HG02798 (cell line): ENCODE data around the gene PISD.

Source experiments
- ATAC-seq: cut with Tn5 transposase; IDR thresholded peaks from one replicate; pipeline ENCODE4 v1.9.1; 2021; ENCODE audit warnings: mild to moderate bottlenecking; ENCODE audit not compliant: unreplicated experiment, poor library complexity

The PISD gene

DNA sequence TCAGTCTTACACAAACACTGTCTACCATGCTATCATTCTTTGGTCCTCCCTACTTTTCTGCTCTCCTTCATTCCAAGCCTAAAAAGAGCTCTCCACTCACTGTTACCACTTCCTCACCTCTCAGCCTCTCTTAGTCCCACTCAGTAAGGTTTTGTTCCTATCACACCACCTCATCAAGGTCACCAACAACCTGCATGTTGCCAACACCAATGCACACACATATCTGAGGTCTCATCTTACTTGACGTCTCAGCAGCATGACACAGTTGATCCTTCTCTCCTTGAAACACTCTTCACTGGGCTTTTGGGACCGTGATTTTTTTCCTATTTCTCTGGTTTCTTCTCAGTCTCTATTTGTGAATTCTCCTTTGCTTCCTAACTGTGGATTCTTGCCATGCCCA is 8.1 kb downstream of the PISD start:
- ATAC-seq: no peak

DNA sequence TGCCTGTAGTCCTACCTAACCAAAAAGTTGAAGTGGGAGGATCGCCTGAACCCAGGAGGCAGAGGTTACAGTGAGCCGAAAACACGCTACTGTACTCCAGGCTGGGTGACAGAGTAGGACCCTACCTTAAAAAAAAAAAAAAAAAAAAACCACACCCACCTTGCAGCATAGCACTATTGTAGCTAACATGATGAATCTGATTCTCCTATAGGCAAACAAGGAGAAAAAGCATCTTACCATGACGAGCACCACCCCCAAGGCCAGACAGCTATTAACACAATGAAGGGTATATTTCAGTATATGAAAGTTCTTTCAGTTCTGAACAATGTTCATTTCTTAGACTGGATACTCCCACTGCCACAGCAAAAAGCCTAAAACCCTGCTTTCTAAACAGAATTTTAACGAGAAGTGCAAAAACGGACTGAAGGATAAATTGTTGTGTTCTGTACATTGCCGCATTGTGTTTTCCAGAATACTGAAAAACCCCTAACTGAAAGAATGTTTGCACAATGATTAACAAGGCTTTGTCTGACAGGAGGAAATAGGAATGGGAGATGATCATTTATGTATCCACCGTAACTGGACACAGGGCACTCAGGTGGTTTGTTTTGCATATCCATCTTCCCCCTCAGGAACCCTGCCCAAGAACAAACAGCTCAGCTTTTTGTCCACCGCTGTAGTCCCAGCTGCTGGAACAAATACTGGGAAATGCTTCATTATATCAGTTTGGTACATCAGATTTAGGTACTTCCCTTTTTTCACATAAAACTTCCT is 8.9 kb downstream of the PISD start:
- ATAC-seq: no peak

DNA sequence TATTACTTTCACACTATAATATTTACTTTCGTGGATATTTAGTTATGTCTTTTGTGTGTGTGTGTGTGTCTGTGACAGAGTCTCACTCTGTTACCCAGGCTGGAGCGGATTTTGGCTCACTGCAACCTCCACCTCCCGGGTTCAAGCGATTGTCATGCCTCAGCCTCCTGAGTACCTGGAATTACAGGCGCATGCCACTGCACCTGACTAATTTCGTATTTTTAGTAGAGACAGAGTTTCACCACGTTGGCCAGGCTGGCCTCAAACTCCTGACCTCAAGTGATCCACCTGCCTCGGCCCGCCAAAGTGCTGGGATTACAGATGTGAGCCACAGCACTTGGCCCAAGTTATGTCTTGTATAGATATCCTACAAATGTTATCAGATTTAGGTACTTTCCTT is 9.9 kb downstream of the PISD start:
- ATAC-seq: no peak

DNA sequence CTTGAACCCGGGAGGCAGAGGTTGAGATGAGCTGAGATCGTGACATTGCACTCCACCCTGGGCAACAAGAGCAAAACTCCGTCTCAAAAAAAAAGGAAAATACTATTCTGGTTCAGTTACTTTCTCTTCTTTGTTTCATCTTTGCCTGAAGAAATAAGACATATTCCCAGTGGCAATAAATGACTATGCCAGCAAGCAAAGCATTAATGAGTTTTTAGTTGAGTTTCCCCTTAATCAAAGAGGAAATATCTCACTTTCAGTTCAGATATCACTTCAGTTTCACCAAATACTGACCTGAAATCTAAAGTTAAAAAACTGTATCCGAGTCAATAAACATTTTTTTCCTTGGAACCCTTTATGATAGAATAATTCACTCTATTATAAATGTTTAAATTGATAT is 10.4 kb downstream of the PISD start:
- ATAC-seq: no peak

DNA sequence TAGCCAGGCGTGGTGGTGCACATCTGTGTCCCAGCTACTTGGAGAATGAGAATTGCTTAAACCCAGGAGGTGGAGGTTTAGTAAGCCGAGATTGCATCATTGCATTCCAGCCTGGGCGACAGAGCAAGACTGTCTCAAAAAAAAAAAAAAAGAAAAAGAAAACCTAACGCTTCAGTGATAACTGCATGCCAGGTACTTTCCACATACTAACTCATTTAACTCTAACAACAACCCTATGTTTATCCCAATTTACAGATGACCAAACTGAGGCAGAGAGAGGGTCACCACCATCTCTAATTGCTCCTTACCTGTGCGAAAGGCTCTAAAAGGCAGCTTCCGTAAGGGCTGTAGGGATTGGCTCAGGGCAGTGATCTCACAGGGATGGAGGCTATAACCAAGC is 11.6 kb downstream of the PISD start:
- no peak for ATAC-seq

DNA sequence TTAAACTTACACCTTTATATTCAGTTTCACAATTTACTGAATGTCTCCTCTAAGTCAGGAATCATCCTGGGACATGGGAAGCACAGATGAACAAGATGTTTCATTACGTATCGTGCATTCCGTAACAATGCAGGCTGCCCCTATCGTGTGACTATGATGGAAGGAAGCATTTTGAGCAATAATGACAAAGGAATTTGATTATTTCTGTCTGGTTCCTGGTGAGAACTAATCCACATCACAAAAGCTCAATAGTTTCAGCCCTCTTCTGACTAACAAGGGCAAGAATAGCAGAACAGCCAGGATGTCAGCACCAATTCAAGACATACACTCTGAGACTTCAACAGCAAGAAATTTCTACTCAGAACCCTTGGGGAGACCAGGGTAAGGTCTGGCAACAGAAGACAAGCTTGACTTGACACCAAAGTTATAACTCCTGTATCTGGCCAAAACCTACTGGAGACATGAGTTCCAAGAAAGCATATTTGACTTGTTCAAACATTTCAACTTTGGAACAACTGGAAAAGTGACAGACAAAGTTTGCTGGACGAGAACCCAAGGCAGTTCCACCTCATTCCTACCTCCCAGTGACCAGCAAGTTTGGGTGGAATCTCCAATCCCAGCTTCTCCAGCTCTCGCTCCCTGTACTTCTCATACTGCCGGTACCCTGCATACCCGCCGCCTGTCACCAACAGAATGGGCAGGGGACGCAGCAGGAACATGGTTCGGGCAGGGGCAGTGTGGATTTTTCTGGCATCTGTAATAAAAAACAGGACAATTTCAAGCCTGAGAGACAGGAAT is 14.3 kb downstream of the PISD start:
- ATAC-seq: no peak

DNA sequence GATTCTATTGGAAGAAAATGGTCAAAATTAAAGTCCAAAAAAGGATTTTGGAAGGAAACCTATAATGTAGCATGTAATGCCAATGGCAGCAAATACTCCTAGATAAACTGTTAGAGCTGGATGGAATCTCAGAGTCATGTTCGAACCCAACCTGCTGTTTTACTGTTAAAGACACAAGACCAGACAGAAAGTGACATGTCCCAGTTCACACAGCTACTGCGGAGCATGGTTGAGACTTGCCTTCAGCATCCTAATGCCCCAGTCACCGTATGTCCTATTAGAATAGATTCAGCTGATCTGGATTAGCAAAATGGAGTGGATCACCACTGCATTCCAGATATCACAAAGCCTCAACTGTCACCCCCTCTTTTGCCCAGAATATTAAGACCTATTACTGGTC is 14.9 kb downstream of the PISD start:
- no peak for ATAC-seq

DNA sequence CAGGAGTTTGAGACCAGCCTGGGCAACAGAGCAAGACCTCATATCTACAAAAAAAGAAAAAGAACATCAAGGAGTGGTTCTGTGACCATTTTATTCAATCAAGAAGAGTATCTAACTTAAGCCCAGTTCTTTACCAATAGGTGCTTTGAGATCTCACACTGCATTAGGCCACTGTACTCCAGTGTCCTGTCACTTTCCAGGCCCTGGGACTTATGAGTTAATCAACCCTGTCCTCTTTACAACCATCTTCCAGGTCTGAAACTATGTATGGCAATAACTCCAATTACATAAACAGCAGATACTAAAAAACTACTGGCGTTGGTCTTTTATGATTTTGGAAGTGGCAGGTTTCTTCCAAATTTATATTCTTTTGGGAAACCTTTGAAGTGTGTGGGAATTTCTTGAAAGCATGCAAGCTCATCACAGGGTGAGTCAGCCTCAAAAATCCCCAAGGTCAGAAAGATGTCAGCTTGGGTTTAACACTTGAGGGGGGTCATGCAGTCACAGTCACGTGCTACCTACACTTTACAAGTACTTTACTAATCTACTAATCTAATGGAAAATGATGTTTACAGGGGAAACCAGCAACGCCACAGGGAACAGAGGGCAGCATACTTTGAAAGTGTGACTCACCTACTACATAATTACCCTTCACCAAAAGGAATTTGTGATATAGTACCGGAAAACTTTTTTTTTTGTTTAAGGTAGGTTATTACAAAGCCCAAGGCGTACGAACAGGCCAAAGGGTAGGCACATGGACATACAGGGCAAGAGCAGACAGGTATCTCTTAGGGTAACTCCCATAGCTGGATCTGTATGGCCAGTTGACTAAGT is 15.6 kb downstream of the PISD start:
- peak; percentile 53 for ATAC-seq

DNA sequence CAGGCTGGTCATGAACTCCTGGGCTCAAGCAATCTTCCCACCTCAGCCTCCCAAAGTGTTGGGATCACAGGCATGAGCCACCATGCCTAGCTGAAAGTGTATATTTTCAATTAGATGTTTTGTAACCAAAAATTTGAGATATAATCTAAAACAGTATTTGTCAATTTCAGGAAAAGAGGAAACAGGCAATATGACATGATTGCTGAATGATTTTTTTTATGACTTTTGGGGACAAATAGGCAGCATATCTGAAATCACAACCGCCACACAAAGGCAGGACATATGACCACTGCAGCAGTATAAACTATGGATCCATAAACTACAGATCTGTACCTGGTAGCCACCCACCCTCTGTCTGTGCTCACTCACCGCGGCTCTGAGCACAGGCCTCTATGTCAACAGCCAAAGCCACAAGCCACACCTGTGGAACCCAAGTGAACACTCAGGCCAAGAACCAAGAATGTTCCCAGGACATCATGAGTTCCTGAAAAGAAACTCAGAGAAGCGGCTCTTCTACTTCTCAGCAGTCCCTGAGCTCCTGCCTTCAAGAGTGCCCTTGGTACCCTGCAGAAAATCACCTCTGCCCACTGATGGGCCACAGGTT is 22.5 kb downstream of the PISD start:
- ATAC-seq: no peak

DNA sequence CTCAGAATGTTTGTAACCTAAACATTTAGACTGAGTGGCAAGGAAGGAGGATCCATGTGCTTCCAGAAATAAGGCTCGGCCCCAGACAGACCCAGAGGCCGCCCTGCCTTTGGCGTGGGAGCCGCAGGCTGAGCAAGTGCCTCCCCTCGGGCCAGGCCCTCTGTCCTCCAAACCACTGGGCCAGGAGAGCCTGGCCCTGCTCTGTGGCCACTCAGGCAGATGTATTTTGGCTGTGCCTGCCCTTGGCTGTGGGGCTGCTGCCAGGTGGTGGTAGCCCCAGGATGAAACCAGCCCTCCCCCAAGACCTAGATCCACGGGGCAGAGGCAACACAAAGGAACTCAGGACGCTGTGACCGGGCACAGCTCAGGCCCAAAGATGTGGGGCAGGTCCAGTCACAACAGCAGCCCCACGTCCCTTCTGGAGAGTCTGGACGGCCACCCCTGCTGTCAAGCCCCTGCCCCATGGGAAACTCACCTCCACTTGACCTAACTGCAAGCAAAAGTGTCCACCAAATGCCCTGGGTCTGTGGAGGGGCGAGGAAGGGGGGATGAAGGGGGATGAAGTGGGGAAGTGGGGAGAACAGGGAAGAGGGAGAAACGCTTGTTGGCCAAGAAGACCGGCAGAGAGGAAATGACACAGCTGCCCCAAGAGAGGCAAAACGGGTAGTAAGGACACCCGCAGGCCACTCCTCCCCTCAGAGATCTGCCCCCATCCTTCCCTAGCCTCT is 24.0 kb downstream of the PISD start:
- peak; percentile 46 for ATAC-seq

DNA sequence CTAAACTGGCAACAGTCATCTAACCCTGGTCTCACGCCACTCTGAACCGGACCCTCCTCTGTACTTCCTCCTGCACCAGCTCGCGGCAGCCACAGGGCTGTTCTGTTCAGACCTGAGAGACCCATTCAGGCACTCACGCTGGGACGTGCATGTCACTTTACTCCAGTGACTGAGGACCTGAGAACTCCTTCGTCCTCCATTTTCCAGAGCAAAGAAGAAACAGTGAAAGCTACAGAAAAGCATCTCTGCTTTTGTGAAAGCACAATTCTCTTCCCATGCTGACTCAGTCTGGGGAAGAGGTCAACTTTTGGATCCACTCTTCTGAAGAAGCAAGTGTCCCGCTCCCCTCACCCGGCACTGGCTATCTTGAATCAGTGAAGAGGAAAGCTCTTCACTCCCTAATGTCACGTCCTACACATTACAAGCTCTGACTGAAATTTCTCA is 24.5 kb downstream of the PISD start:
- ATAC-seq: peak; percentile 58

DNA sequence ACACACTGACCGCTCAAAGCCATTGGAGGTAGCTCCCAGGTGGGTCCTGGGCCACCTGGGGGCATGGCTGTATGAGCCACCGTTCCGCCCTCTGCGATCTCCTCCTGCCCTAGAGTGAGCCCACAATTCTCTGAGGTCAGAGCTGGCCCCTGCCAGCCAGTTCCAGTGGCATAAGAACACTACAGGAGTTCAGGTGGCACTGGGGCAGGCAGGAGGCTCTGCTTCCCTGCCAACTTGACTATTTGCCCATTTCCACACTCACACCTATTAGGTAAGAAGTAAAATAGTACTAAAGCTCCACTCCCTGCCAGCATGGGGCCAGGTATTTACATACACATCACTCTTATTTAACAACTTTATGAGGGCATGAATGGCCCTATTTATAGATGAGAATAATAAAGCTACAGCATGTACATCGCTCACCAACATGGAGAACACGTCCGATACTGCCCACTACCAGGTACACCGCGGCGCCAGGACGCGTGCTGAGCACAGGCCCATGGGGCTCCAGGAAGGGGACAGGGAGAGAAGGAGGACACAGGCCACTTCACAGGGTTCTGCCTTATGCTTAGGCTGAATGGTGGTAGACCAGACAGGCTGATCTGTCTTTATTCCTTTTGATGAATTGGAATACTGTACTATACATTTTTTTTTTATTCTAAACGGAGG is 26.2 kb downstream of the PISD start:
- no peak for ATAC-seq

DNA sequence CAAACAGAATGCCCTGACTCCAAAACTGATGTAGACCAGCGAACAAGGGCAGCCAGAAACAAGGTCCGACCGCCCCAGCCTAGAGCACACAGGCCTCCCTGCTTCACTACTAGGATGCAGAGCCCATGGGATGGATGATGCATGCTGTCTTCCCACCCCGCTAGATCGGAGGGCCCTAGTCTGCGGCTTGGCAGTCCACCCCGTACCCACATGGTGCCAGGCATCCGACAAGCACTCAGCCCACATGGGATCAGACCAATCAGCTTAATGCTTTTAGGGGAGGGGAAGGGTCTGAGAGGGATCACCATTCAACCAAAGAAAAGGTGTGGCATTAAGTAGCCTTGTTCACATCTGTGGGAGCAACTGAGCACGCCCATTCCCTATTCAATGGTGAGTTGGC is 30.6 kb downstream of the PISD start:
- no peak for ATAC-seq

DNA sequence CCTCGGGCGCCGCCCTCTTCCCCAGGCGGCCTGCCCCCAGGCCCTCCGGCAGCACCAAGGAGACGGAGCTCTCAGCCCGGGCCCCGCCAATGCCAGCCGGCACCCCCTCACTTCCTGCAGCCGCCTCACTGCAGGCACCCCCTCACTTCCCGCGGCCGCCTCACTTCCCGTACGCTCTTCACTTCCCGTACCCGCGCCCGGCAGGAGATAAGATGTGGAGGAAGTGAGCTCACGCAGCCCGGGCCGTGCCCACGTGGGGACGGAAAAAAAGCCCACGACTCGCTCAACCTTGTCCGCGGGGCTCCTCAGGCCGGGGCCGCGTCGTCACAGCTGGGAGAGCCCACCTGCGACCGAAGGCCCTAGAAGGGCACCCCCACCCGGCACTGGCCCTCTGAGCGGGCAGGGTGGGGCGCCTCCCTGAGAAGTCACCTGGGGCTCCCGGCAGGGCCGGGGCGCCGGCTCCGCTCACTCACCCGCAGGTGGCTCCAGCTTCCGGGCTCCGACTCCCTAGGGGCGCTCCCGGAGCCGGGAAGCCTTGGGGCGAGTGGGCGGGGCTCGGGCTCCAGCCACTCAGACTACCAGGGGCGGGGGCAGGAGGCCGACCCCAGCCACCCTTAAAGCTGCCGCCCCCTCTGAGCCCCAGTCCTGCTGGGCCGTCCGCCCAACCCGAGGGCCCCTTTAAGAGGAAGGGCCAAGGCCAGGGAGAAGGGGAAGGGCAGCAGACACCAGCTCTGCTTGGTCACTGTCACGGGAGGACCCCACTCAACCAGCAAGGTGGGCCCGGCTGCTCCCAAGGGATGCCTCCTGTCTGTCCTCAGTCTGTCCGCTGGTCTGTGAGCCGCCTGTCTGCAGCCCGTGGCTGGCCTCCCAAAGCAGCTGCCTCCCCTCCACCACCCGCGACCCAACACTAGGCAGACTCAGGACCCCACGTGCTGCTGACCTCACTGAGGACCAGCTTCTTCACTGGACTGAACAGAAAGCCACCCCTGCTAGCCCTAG is 31.4 kb downstream of the PISD start:
- ATAC-seq: peak; percentile 50

DNA sequence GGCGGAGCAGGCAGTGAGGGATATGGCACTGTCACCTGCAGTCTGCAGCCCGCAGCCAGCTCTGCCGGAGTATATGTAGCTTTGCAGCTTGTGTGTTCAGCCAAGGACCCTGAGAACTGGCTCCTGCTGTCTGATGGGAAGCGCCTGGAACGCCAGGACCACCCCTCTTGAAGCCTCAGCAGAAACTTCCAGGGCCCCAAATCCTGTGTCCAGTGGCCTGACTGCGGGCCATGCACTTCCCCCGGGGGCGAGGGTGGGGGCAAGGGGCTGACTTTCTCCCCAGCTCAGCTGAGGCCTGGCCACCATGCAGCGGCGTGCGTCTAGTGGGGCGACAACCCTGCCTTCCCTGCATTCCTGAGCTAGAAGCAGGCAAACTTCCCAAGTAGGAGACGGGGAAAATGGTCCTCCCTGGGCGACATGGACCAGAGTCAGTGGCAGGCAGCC is 32.3 kb downstream of the PISD start:
- no peak for ATAC-seq

DNA sequence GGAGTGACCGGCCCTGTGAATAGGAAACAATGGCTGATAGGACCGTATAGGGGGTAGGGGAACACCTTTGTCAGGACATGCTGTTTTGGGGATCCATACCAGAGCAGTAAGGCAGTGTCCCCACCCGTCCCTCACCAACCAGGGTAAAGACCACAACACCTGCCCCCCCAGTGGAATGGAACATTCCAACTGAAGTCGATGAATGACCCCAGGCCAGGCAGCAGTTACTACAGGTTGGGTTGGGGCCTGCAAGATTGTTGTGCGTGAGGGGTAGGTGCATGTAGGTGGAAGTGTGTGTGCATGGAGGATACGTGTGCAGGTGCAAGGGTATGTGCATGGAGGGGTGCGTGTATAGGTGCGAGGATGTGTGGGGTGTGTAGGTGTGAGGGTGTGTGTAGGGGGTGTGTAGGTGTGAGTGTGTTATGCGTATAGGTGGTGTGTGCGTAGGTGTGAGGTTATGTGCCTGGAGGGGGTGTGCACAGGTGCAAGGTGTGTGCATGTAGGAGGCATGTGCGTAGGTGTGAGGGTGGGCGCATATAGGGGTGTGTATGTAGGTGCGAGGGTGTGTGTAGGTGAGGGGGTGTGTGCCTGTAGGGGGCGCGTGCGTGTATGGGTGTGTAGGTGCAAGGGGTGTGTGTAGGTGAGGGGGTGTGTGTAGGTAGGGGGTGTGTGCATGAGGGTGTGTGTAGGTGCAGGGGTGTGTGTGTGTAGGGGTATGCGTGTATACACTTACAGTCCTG is 32.9 kb downstream of the PISD start:
- ATAC-seq: no peak

DNA sequence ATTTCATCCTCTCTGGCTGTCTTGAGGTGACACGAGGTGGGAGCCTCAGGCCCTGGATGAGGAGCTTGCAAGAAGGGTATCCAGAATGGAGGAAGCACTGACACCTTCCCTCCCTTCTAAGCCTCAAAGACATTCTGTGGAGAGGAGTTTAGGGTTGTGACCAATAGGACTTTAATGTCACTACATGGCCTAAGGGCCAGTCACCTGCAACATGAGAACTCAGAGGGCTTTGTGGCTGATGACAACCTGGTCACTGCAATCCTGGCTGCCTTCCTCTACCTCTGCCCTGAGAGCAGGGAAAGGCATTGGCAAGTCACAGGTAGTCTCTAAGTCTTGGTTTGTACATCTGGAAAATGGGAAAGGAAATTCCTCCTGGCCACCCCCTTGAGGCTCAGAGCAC is 33.7 kb downstream of the PISD start:
- ATAC-seq: no peak
